Central memory CD4-positive, alpha-beta T cell (primary cell): ENCODE results near the gene SPINK4.

Experiments used
- DNase-seq: peaks from one replicate; pipeline ENCODE4 v3.0.0; 2022

Gene SPINK4

DNA sequence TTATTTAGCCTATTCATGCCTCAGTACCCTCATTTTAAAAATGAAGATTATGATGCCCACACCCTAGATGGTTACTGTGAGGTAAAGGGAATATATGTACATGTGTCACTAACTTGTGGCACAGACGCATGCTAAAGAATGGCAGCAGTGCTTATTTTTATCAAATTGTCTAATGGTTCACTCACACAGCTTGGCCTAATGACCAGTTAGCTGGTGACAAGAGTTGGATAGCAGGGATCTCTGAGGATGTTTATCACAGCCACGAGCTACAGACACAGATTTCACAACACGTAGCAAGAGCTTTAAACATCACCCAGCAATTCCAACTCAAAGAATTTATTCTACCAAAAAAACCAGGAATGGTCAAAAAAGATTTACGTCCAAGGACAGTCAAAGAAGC lies 17.3 kb downstream of the SPINK4 start:
- DNase-seq: no peak

DNA sequence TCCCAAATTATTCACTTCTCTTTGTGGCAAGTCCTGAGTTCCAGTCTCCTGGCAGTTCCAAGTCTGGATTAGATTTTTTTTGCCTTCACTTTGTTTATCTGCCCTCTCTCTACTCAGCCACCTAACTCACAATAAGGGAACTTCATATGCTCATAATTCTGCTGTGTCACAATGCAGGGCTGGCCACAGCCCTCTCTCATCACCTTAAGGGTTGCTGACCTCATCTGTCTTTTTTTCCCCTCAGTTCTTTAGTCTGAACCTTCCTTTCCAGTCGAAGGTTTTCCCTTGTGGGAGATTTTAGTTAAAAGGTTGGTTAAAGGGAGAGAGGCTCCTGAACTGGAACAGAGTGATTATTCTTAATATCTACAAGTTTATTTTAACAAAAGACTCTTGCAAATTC lies 20.4 kb downstream of the SPINK4 start:
- no peak for DNase-seq

DNA sequence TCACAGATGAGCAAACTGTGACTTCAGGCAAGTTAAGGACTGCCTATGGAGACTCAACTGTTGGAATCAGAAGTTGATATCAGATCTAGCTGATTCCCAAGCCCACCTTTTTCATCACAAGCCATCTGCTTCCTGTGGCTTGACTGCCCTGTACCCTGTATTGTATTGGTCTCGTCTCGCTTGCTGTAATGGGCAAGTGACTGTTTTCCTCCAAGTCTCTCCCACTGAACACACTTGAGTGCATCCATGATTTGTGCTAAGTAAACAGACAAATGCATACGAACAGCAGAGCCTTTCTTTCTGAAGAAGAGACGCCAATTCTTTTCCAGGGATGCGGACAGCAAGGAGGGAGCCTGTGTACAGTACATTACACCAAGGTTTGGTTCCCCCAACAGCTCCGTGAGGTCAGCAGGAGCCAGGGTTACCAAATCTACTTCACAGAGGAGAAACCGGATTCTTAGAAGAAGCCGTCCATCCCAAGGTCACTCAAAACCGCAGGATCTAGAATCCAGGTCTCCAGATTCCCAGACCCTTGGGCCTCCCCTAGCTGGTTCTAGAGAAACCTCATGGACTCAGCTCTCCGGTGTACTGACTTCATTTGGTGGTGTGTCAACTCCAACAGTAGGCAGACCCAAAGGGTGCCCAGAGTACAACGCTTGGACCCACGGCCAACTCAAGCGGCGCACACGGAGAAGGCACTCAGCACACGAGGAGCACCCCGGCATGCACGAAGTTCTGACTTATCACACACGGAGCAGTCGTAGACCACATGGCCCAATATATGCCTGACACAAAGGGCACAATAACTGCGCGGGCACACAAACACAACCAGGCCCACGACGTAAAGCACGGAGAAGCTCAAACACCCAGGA lies 23.4 kb downstream of the SPINK4 start:
- peak; percentile 6 for DNase-seq

DNA sequence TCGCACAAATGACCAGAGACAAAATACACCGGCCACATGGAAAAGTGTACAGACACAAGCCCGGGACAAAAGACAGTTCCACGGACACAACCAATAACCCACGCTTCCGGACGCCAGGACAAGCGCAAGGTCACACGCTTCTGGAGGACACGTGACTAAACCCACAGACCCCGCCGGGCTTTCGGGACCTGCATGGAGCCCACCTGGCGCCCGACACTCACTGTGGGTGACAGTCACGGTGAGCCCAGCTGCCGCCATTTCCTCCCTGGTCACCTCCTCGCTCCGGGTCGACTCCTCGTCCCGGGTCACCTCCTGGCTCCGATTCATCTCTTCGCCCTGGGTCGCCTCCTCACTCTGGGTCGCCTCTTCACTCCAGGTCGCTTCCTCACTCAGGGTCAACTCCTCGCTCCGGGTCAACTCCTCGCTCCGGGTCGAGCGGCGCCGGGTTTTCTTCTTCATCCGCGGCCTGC lies 24.1 kb downstream of the SPINK4 start:
- peak; percentile 24 for DNase-seq

DNA sequence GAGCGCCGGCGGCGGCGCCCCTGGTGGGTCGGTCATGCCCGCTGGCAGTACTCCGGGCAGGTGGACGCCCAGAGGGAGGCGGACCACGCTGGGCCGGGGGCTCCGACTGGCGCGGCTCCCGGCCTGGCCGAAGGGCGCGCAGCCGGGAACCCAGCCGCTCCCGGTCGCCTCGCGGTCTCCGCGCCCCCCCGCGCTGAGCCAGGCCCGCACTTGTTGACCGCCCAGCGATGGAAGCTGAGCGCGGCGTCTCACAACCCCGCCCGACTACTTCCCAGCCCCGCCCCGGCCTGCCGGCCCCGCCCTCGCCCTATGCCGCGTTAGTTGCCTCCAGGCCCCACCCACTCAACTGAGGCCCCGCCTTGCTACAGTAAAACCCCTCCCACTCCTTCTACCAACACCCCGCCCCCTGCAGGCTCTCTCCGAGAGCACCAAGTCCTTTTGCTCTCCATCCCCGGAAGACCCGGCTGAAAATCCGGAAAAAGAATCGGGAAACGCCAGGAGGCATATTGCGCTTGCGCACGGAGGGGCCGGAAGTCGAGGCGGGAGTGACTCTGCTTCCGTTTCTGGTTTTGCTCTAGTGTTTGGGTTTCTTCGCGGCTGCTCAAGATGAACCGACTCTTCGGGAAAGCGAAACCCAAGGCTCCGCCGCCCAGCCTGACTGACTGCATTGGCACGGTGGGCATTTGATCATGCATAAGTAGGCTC lies 24.7 kb downstream of the SPINK4 start, which contains the start of the genes BAG1 and CHMP5:
BAG1 (minus strand) TSS at position 236 of the 705 bp plus-strand sequence.
CHMP5 (plus strand) TSS at position 577 of the 705 bp plus-strand sequence; CDS start at position 607, 30 bp downstream.
- peak; percentile 100 for DNase-seq

DNA sequence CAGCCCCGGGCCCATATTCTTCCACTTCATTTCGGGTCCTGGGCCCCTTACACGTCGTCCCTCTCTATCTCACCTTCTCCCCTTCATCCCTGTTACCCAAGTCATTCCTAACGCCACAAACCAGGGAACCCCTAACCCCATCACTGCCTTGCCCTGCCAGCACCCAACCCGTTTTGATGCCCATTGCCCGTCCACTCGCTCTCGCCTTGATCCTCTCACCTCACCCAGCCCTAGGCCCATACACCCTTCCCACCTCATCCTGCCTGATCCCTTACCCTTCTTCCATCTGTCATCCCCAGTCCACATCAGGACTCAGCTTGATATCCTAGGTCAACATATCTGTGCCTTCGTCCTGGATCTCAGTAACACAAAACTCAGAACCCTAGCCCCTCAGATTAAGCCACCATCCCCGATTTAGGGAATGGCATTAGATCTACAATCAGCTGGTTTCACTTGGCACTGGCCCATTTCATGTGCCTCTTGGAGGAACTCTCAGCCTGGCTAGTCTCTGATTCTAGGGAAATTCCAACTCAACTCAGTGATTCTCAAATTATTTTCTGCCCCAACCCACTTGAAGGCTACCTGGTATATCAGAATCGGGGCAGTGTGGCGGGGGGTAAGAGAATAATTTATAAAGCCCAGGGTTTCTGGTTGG lies 25.4 kb downstream of the SPINK4 start:
- DNase-seq: no peak

DNA sequence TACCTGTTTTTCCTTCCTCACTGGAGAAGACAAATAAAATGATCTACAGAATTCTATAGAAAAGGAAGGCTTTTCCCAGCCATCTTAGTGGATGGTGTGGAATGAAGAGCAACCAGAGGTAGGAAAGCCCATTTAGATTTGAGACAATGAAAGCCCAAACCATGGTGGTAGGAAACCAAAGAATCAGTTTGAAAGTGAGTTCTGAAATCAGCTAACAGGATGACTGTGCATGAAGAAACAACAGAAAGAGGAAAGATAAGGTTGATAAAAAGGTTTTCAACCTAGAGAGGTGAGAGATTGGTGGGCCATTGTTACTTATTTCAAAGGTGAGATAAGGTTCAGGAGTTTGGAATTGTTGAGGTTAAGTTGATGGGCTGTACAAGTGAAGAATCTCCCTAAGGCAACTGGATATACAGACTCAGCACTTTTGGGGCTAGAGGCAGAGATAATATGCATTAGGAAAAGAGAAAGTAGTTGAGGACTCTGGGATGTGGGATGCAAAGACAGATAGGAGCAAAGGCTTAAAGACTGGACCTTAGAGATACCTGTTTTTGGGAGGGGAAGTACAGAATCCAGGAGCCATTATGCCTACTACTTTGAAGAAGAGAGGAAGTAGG lies 27.3 kb downstream of the SPINK4 start:
- DNase-seq: no peak

DNA sequence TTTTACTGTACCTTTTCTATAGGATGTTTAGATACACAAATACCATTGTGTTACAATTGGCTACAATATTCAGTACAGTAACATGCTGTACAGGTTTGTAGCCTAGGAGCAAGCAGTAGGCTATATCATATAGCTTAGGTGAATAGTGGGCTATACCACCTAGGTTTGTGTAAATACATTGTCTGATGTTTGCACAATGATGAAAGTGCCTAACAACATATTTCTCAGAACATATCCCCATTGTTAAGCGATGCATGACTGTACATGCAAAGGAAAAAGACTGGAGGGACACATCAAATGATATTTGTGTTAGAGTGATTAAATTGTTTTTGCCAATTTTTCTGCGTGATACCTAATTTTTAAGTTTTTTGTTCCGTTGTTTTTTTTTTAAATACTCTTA lies 30.2 kb downstream of the SPINK4 start:
- no peak for DNase-seq

DNA sequence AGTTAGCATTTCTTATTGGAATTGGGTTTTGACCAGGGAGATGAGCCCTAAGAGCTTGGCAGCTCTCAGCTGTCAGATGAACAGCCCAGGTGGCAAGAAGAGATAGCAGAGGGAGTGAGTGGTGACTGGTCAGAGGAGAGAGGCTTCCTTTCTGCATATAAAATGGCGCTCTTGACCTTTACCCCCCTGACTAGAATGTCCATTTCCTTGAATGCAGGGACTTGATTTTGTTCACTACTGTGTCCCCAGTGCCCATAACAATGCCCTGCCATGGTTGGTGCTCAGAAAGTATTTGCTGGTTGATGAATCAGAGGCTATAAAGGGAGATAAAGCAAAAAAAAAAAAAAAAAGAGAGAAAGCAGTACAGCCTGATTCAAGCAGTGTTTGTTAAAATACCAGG lies 32.1 kb downstream of the SPINK4 start:
- DNase-seq: no peak

DNA sequence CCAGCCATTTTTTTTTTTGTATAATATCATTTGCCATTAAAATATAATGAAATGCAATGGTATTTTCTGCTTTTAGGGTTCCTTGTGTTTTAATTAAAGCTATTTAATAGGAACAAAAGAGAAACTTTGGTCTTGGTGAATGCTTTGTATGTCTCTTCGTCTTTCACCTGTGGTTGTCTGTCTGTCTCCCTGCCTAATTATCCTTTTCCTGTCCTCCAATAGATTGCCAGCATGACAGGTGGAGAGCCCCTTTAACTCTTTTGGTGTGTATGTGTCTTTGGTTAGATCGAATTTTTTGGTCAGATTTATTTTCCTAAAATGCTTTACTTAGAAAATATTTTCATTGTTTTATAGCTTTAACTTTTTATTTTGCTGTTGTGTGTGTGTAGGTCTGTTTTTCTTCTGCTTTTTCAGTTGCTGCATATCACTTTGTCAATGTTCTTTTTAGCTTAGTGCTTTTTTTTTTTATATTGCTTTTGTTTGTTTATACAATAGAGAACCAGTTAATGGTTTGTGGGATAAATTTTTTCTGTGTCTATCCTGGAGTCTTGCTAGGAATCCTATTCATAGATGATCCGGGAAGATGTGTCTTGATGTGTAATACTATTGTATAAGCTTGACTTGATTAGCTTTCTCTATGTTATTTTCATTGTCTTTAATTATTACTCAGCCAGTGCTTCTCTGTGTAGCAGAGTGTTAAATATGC lies 33.5 kb downstream of the SPINK4 start:
- no peak for DNase-seq

DNA sequence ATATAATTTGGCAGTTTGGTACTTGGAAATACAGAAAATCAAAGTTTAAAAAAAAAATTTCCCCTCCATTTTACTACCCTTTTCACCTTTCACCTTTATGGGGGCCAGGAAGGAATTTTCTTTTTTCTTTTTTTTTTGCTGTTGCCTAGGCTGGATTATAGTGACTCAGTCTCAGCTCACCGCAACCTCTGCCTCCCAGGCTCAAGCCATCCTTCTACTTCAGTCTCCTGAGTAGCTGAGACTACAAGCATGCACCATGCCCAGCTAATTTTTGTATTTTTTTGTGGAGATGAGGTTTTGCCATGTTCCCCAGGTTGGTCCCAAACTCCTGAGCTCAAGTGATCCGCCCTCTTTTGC lies 34.0 kb downstream of the SPINK4 start:
- no peak for DNase-seq

DNA sequence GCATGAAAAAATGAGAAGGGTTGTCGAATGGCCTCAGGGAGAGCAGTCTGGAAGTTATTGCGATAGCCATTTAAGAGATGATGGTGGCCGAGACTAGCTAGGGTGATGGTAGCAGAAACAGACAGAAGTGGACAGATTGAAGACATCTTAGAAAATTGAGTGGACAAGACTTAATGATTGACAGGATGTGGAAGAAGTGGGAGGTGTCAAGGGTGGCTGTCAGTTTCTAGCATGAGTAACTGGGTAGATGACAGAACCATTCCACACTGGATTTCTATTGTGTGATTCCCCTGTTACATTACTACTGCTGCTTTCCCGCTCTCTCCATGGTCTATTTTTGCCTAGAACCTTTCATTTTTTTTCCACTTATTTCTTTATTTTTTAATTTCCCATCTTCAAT lies 37.5 kb downstream of the SPINK4 start:
- no peak for DNase-seq

DNA sequence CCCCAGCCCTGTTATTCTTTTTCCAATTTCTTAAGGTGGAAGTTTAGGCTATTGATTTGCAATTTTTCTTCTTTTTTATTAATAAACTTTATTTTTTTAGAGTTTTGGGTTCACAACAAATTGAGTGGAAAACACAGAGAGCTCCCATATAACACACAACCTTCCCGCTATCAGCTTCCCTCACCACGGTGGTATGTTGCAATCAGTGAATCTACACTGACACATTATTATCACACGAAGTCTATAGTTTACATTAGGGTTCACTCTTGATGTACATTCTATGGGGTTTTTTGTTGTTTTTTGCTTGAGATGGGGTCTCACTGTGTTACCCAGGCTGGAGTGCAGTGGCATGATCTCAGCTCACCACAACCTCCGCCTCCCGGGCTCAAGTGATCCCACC lies 45.5 kb downstream of the SPINK4 start:
- no peak for DNase-seq

DNA sequence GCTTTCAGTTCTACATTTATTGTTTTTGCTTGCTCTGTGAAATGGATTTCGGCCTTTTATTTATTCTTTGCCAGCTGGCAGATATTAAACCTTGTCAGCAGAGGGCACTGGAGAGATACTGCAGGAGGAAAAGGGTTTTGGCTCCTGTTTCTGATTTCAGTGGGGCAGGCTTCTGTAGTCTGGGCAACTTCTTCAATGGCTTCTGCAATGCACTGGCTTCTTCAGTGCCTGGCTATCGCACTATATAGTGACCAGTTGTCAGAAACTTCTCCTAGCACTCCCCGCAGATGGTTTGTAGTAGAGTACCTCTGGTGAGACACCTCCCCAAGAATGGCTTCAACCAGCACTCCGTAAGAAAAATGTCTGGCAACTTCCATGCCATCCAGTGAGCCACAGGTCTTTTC lies 47.1 kb downstream of the SPINK4 start:
- peak; percentile 67 for DNase-seq

DNA sequence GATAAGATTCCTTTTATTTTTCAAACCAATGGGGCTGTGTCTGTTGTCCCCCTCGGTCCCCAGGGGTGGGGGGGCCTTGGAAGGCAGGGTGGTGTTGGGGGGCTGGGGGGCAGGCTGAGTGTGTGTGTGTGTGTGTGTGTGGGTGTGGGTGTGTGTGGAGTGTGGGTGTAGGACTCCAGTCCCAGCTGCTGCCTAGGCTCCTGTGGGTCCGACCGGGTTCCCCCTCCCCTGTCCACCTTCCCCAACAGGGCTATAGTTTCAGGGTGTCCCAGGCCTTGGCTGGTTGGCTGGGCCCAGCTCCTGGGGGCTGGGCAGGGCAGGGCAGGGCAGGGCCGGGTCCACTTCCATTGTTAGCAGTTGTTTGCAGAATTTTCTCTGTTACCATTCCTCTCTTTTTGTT lies 48.3 kb downstream of the SPINK4 start:
- DNase-seq: no peak

DNA sequence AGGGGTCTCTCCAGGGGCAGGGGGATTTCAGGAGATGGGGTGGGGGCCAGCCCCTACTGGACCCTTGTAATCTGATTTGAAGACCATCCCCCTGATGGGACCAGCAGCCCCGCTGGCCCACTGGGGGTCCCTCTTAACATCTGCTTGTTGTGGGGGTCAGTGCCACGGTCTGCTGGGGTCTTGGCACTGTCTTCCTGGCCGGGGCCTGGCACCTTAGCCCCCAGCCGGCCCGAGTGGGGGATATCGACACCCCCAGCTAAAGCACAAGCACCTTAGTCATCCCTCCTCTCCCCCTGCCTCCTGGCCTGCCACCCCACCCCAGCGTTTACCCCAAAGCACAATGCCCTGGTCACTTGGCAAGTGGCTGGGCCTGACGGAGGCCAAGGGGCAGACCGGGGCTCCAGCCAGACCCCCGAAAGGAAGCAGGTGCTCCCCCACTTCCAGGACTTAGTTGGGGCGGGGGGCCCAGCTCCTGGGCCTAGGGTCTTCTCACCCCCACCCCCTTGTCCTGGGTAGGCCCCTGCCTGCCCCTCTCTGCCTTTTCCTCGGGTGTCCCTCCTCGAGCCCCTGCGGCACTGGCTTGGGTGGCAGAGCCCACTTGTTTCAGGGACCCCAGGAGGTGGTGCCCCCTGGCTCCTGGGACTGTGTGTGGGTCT lies 49.0 kb downstream of the SPINK4 start:
- DNase-seq: no peak

DNA sequence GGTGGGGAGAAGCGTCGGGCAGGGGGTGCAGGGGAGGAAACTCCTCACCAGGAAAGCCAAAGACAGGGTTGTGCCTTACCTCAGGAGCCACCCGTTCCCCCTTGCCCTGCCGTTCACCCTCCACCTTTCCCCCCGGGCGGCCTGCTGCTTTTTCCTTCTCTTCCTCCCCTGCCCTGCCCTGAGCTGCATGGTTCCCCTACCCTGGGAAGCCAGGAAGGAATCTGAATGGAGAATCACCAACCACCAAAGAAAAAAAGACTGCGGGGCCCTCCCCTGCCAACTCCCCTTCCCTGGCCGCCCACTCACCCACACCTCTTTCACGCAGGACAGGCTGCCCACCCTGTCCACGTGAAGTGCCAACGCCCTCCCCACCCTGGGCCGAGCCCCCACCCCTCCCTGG lies 49.5 kb downstream of the SPINK4 start:
- DNase-seq: peak; percentile 10

DNA sequence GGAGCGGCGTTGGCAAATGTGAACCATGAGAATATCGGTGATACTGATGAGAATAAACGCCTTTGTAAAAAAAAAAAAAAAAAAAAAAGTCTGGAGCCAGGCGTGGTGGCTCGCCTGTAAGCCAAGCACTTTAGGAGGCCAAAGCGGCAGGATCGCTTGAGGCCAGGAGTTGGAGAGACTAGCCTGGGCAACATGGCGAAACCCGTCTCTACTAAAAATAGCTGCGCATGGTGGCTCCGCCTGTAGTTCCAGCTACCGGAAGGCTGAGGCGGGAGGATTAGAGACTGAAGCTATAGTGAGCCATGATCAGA lies 49.9 kb downstream of the SPINK4 start:
- DNase-seq: no peak

DNA sequence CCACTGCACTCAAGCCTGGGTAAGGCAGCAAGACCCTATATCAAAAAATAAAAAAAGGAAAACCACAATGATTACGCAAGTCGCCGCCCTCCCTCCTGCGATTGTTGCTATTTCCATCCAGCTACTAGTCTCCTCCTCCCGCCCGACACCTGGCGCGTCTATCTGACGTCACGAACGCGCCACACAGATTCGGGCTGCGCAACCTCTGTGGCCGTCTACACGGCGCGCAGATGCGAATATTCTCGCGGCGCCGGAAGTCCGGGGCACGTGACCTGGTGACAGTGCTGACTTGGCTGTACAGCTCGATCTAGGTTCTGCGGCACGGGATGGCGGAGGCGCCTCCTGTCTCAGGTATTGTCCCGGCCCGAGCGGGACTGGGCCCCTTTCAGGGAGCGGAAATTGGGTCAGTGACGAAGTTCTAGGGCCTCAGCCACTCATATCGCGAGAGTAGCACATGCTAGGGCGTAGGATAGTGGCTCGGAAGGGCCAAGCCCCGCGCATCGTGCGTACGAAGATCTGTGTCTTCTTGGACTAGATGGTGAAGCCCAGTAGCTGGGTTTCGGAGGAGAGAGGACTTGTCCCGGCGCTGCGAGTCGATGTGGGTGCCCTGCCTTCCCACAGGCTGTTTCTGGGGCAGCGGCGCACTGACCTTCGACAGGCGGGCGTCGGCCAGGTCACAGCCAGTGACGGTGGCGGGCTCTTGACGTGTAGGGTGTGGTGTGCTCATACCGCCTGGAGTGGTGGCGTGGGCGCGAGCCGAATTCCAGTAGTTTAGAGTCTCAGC lies 50.5 kb downstream of the SPINK4 start, which contains the start of gene NFX1:
NFX1 (plus strand) TSS at position 270 of the 784 bp plus-strand sequence; CDS start at position 327, 57 bp downstream.
- peak; percentile 100 for DNase-seq

DNA sequence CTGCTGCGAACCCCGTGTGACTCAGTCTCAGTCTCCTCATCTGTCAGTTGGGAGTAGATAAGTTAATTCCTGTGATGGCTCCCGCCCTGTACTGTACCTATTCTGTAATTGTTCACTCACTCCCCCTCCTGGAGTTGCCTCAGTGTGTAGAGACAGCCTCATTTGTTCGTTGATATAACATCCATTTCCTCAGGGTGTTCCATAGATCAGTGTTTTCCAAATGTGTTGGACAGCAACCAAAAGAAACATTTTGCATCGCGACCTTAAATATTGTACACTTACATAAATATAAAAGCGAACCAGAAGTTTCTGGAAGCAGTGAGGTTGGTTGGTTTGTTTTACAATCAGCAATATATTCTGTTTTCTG lies 51.0 kb downstream of the SPINK4 start:
- no peak for DNase-seq

DNA sequence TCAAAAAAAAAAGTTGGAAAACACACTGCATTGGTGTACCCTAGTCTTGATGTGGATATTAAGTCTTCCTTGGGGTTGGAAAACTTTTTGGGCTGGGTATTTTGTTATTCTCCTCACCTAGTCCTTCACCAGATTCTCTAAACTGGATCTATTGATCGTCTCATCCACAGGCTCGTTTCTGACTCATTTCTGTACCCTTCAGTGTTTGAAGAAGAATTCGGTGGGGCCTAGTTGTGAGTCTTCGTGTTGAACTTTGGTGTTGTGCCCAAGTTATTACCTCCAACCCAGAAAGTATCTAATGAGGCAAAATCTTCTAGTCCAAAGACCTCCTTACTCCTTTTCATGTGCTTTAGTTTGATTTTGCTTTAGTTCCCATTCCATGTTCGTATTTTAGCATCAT lies 51.9 kb downstream of the SPINK4 start:
- DNase-seq: no peak
